Neural progenitor cell (in vitro differentiated cells): ENCODE results near the gene PON2. TPM values are rescaled to one million over a fixed set of nuclear protein-coding genes. Genes with fewer than 3 reads are reported as not detected.
"Not testable (repeated sequence)": the region's sequence is repeated elsewhere in the genome, so short reads cannot be mapped to it uniquely, and the experiment has no call there.

Experiments
- DNase-seq: peaks from one replicate; pipeline ENCODE4 v3.0.0-alpha.2; 2016; ENCODE audit warnings: low spot score
- H2AFZ ChIP-seq: fragments of 200-600 bp; sonication (generic); replicated peaks from 2 replicates; pipeline ENCODE4 v1.6.1; 2016; ENCODE audit warnings: antibody characterized with exemption
- H3F3A ChIP-seq: fragments of 200-600 bp; sonication (generic); 2 replicates; pipeline ENCODE4 v1.6.1; 2016; ENCODE audit warnings: antibody characterized with exemption, low read depth
- H3K27ac ChIP-seq: fragments of 200-600 bp; sonication (generic); 2 replicates; pipeline ENCODE4 v1.5.1; 2016; ENCODE audit warnings: mild to moderate bottlenecking
- H3K27me3 ChIP-seq: fragments of 200-600 bp; sonication (generic); 2 replicates; pipeline ENCODE4 v1.6.1; 2016; ENCODE audit warnings: mild to moderate bottlenecking, moderate library complexity
- H3K36me3 ChIP-seq: fragments of 200-600 bp; sonication (generic); 2 replicates; pipeline ENCODE4 v1.5.1; 2016
- H3K4me1 ChIP-seq: fragments of 200-600 bp; sonication (generic); 2 replicates; pipeline ENCODE4 v1.6.1; 2016; ENCODE audit warnings: mixed run types
- H3K4me2 ChIP-seq: fragments of 200-600 bp; sonication (generic); 2 replicates; pipeline ENCODE4 v1.6.1; 2016
- H3K4me3 ChIP-seq: fragments of 200-600 bp; sonication (generic); 2 replicates; pipeline ENCODE4 v1.5.1; 2016
- H3K79me2 ChIP-seq: fragments of 200-600 bp; sonication (generic); 2 replicates; pipeline ENCODE4 v1.6.1; 2016; ENCODE audit warnings: low read depth
- H3K9ac ChIP-seq: fragments of 200-600 bp; sonication (generic); 2 replicates; pipeline ENCODE4 v1.6.1; 2016
- H3K9me3 ChIP-seq: fragments of 200-600 bp; sonication (generic); 2 replicates; pipeline ENCODE4 v1.5.1; 2016; ENCODE audit warnings: low read depth
- H4K20me1 ChIP-seq: fragments of 200-600 bp; sonication (generic); 2 replicates; pipeline ENCODE4 v1.6.1; 2016; ENCODE audit warnings: low read depth
- H3K27ac Mint-ChIP-seq: 3 replicates; pipeline ENCODE4 v1.8.0; 2021; ENCODE audit warnings: mixed read lengths
- H3K27me3 Mint-ChIP-seq: 2 replicates; pipeline ENCODE4 v1.8.0; 2022; ENCODE audit warnings: low read depth, mild to moderate bottlenecking, inconsistent platforms, moderate library complexity, mixed read lengths; ENCODE audit not compliant: insufficient read depth
- H3K36me3 Mint-ChIP-seq: 3 replicates; pipeline ENCODE4 v1.8.0; 2021; ENCODE audit warnings: mixed read lengths
- H3K4me1 Mint-ChIP-seq: 3 replicates; pipeline ENCODE4 v1.8.0; 2021; ENCODE audit warnings: mixed read lengths
- H3K4me3 Mint-ChIP-seq: 3 replicates; pipeline ENCODE4 v1.8.0; 2021; ENCODE audit warnings: mild to moderate bottlenecking, moderate library complexity, mixed read lengths
- H3K9me3 Mint-ChIP-seq: 3 replicates; pipeline ENCODE4 v1.8.0; 2020; ENCODE audit warnings: mixed read lengths
- EZH2 ChIP-seq: fragments of 200-600 bp; sonication (generic); IDR thresholded peaks from 2 replicates; pipeline ENCODE4 v1.6.1; 2017; ENCODE audit warnings: antibody characterized with exemption, mild to moderate bottlenecking, moderate library complexity
- EZH2phosphoT487 ChIP-seq: fragments of 200-600 bp; sonication (generic); IDR thresholded peaks from 2 replicates; pipeline ENCODE4 v1.6.1; 2017; ENCODE audit warnings: antibody characterized with exemption
- total RNA-seq: library from RNA; depleted of rRNA; stranded (reverse); fragments of >200 nt; gene quantifications from 2 replicates; pipeline ENCODE4 v1.2.3, GENCODE V29; 2015; ENCODE audit warnings: low replicate concordance
- TF ChIP-seq, protein P1 (sequence below): fragments of 200-600 bp; sonication (generic); IDR thresholded peaks from 2 replicates; pipeline ENCODE4 v1.5.1; 2017; ENCODE audit warnings: antibody characterized with exemption, mild to moderate bottlenecking

PON2 gene
- total RNA-seq, 1 donor from 2014 or later, result 190 TPM

DNA sequence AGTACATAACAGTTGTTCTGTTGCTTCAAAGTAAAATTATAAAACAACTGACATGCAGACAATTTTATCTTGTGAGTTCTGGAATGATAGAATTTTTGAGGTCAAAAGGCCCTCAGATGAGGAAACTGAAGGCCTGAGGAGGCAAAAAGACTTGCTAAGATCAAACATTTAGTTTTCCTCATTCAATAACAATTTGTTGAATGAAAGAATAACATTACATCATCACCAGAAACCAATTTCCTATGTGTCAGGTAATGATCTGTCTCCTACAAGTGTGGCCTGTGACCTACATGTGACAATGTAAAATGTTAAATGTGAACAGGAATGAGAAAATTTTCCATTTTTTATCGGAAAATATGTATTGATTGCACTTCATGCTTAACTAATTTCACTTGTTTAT lies 34.4 kb upstream of the PON2 start:
- no peak overlapping the region for H3K27ac ChIP-seq
- no peak overlapping the region for H3K4me3 ChIP-seq
- peaks cover 7% of the 10 kb centered on the region for H3K9me3 Mint-ChIP-seq
- peaks cover 16% of the 10 kb centered on the region for H3K36me3 Mint-ChIP-seq
- no peaks in the 10 kb centered on the region for H3K27me3 ChIP-seq
- peaks cover 69% of the 10 kb centered on the region for H3K4me1 Mint-ChIP-seq
- H3K79me2 ChIP-seq, result no peaks in the 10 kb centered on the region
- no peaks in the 10 kb centered on the region for H3K9me3 ChIP-seq
- no peaks in the 10 kb centered on the region for H4K20me1 ChIP-seq
- TF ChIP-seq, protein P1, sequence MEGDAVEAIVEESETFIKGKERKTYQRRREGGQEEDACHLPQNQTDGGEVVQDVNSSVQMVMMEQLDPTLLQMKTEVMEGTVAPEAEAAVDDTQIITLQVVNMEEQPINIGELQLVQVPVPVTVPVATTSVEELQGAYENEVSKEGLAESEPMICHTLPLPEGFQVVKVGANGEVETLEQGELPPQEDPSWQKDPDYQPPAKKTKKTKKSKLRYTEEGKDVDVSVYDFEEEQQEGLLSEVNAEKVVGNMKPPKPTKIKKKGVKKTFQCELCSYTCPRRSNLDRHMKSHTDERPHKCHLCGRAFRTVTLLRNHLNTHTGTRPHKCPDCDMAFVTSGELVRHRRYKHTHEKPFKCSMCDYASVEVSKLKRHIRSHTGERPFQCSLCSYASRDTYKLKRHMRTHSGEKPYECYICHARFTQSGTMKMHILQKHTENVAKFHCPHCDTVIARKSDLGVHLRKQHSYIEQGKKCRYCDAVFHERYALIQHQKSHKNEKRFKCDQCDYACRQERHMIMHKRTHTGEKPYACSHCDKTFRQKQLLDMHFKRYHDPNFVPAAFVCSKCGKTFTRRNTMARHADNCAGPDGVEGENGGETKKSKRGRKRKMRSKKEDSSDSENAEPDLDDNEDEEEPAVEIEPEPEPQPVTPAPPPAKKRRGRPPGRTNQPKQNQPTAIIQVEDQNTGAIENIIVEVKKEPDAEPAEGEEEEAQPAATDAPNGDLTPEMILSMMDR, result no peak
- TF ChIP-seq EZH2phosphoT487 (no peak), EZH2 (no peak)
- peaks cover 42% of the 10 kb centered on the region for H3F3A ChIP-seq
- peaks cover 50% of the 10 kb centered on the region for H3K4me1 ChIP-seq
- H3K27ac Mint-ChIP-seq, result peak overlapping the region; percentile 92
- no peaks in the 10 kb centered on the region for H3K27me3 Mint-ChIP-seq
- H3K4me2 ChIP-seq, result no peak overlapping the region
- H2AFZ ChIP-seq, result no peak overlapping the region
- no peak overlapping the region for H3K4me3 Mint-ChIP-seq
- H3K9ac ChIP-seq, result no peak overlapping the region
- no peaks in the 10 kb centered on the region for H3K36me3 ChIP-seq
- DNase-seq, result no peak

GRCh38 chr7:95467912-95468607 lies 33.2 kb upstream of the PON2 start:
- peak overlapping the region; percentile 95 for H3K27ac Mint-ChIP-seq
- Histone ChIP-seq H3F3A (peaks cover 31% of the 10 kb centered on the region), H3K27me3 (no peaks in the 10 kb centered on the region)

DNA sequence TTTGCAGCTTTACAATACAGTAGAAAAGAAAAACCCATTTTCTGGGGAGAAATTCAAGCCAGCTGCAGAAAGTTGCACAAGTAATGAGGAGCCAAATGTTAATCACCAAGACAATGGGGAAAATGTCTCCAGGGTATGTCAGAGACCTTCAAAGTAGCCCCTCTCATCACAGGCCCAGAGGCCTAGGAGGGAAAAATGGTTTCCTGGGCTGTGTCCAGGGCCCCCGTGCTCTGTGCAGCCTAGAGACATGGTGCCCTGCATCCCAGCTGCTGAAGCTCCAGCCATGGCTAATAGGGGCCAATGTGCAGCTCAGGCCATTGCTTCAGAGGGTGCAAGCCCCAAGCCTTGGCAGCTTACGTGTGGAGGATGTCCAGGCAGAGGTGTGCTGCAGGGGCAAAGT lies 25.8 kb upstream of the PON2 start:
- not testable (repeated sequence) for H3K27ac Mint-ChIP-seq

More at GRCh38 chr7:95467912-95468607, 33.2 kb upstream of the PON2 start:
- H3K4me3 Mint-ChIP-seq, result no peak overlapping the region
- TF ChIP-seq EZH2 (no peak), EZH2phosphoT487 (no peak)
- TF ChIP-seq, protein P1, result no peak
- Histone ChIP-seq H3K4me3 (no peak overlapping the region), H3K27ac (no peak overlapping the region), H3K36me3 (no peaks in the 10 kb centered on the region), H3K9me3 (no peaks in the 10 kb centered on the region), H4K20me1 (no peaks in the 10 kb centered on the region), H3K9ac (no peak overlapping the region), H2AFZ (no peak overlapping the region), H3K79me2 (no peaks in the 10 kb centered on the region), H3K4me1 (peaks cover 38% of the 10 kb centered on the region), H3K4me2 (no peak overlapping the region)
- peaks cover 57% of the 10 kb centered on the region for H3K4me1 Mint-ChIP-seq
- peaks cover 12% of the 10 kb centered on the region for H3K9me3 Mint-ChIP-seq
- H3K36me3 Mint-ChIP-seq, result peaks cover 18% of the 10 kb centered on the region
- H3K27me3 Mint-ChIP-seq, result no peaks in the 10 kb centered on the region
- no peak for DNase-seq

DNA sequence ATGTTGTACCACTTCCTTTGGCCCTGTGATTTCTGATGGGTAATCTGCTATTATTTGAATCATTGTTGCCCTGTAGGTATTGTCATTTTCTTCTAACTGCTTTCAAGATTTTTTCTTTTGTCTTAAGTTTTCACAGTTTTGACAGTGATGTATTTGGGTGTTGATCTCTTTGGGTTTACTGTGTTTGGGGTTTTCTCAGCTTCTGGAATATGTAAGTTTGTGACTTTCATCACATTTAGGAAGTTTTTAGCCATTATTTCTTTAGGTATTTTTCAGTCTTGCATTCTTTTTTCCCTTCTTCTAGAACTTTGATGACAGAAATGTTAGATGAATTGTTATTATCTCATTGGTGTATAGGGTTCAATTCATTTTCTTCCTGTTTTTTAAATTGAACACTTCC lies 23.1 kb upstream of the PON2 start:
- H3K27ac ChIP-seq, result no peak overlapping the region
- H3K4me2 ChIP-seq, result no peak overlapping the region
- H3K27me3 ChIP-seq, result no peaks in the 10 kb centered on the region
- Mint-ChIP-seq H3K4me1 (peaks cover 2% of the 10 kb centered on the region), H3K27me3 (peaks cover 7% of the 10 kb centered on the region), H3K27ac (no peak overlapping the region), H3K36me3 (peaks cover 32% of the 10 kb centered on the region), H3K9me3 (peaks cover 54% of the 10 kb centered on the region), H3K4me3 (no peak overlapping the region)
- H3K36me3 ChIP-seq, result no peaks in the 10 kb centered on the region
- no peak overlapping the region for H3K9ac ChIP-seq
- no peak overlapping the region for H2AFZ ChIP-seq
- peaks cover 9% of the 10 kb centered on the region for H3K9me3 ChIP-seq
- H3K79me2 ChIP-seq, result no peaks in the 10 kb centered on the region
- H4K20me1 ChIP-seq, result no peaks in the 10 kb centered on the region
- no peak overlapping the region for H3K4me3 ChIP-seq
- H3F3A ChIP-seq, result no peaks in the 10 kb centered on the region
- no peak for TF ChIP-seq EZH2
- TF ChIP-seq, protein P1, result no peak
- no peak for TF ChIP-seq EZH2phosphoT487
- DNase-seq, result no peak
- H3K4me1 ChIP-seq, result no peaks in the 10 kb centered on the region

More for the DNA sequence above, 25.8 kb upstream of the PON2 start:
- H3K4me1 Mint-ChIP-seq, H3K4me3 ChIP-seq, H3K36me3 ChIP-seq, H3K9me3 ChIP-seq, H3K79me2 ChIP-seq, H3K27me3 ChIP-seq, H3K27ac ChIP-seq, DNase-seq, H3K4me2 ChIP-seq, H2AFZ ChIP-seq, H3K4me1 ChIP-seq, H3F3A ChIP-seq, H3K27me3 Mint-ChIP-seq, H3K4me3 Mint-ChIP-seq, H3K9ac ChIP-seq, H4K20me1 ChIP-seq: not testable (repeated sequence)
- peaks cover 56% of the 10 kb centered on the region for H3K9me3 Mint-ChIP-seq
- H3K36me3 Mint-ChIP-seq, result peaks cover 40% of the 10 kb centered on the region
